Activated T-cell treated with anti-CD3 and anti-CD28 coated beads for 4 hours (primary cell): ENCODE results near the gene MTMR11.
"Not testable (repeated sequence)": the region's sequence is repeated elsewhere in the genome, so short reads cannot be mapped to it uniquely, and the experiment has no call there.

Experiments
- DNase-seq: peaks from one replicate; pipeline ENCODE4 v3.0.0-alpha.2; 2020

MTMR11 gene

DNA sequence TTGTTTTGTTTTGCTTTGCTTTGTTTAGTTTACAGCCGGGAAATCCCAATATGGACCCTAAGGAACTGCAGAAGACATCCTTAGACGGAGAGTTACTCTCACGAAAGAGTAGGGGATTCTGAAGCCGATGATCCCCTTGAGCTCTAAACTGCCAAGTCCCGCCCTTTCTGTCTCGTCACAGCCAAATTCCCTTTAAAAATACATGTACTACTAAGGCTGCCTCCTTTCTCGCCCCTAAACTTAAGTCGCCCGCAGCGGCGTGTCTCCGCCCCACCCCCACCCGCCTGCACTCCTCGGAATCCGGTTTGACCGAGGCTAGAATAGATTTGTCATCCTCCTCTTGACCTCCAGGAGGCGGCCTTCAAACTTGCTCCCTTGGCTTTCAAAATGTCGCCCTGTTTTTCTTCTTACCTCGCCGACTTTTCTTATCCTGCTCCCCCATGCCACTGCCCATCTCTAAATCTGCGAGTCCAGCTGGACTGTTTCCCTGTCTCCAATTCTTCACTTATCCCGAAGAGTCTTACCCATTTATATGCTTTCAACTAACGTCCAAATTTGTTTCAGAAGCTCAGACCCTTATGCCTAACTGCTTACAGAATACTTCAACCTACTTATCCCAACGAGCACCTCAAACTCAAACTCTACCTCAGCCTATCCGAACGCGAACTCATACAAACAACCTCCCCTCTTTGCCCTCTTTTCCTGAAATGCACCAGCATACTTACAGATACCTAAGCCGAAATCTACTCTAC is 48.3 kb downstream of the MTMR11 start:
- DNase-seq = peak; percentile 57

DNA sequence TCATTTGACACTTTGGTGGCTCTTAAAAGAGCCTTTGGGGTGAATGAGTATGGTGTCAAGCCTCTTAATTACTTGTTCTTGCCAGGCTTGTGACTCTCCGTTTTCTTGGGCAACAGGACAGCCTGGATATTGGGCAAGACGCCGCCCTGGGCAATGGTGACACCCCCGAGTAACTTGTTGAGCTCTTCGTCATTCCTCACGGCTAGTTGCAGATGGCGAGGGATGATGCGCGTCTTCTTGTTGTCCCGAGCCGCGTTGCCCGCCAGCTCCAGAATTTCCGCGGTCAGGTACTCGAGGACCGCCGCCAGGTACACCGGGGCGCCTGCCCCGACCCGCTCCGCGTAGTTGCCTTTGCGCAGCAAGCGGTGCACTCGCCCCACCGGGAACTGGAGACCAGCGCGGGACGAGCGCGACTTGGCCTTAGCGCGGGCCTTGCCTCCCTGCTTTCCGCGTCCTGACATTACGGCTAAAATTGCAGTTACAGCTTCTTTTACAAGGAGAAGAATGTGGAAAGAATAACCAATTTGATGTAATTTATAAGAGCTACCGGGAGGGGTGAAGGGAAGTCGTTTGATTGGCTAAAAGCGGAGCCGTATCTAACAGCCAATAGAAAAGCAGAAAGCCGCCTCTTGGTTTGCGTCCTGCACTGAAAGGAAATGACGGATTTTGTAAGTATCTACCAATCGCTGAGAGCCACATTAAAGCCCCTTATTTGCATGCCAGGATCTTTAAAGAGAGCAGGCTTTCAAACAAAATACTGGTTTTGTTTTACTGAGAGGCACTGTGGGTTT is 49.0 kb downstream of the MTMR11 start:
- peak; percentile 58 for DNase-seq

DNA sequence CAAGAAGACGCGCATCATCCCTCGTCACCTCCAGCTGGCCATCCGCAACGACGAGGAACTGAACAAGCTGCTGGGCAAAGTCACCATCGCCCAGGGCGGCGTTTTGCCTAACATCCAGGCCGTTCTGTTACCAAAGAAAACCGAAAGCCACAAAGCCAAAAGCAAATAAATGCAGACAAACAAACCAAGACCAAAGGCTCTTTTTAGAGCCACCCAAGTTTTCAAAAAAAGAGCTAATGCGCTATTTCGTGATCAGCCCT is 49.6 kb downstream of the MTMR11 start:
- DNase-seq = not testable (repeated sequence)

DNA sequence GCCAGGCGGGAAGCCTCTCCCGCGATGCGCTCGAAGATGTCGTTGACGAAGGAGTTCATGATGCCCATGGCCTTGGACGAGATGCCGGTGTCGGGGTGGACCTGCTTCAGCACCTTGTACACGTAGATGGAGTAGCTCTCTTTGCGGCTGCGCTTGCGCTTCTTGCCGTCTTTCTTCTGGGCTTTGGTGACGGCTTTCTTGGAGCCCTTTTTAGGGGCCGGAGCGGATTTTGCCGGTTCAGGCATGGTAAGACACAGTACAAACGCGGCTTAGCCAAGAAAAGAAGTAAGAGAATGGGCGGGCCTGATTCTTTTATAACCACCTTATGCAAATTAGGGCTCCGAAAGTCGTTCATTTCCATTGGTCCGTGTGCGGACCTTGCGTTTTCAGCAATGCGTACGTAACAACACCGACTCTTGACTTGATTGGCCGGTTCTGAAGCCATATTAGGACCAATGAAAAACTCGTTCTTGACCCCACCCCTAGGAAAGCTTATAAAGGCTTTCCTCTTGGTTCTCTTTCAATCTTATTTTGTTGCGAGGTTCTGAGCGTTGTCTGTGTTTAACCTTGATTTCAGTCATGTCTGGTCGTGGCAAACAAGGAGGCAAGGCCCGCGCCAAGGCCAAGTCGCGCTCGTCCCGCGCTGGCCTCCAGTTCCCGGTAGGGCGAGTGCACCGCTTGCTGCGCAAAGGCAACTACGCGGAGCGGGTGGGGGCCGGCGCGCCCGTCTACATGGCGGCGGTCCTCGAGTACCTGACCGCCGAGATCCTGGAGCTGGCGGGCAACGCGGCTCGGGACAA is 50.1 kb downstream of the MTMR11 start:
- peak; percentile 79 for DNase-seq

DNA sequence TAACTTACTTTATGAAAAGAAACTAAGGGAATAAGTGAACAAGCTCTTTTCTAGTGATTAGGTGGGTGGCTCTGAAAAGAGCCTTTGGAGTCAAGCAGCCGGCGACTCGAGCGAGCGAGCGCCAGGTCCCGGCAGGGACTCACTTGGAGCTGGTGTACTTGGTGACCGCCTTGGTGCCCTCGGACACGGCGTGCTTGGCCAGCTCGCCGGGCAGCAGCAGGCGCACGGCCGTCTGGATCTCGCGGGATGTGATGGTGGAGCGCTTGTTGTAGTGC is 50.6 kb downstream of the MTMR11 start:
- not testable (repeated sequence) for DNase-seq

DNA sequence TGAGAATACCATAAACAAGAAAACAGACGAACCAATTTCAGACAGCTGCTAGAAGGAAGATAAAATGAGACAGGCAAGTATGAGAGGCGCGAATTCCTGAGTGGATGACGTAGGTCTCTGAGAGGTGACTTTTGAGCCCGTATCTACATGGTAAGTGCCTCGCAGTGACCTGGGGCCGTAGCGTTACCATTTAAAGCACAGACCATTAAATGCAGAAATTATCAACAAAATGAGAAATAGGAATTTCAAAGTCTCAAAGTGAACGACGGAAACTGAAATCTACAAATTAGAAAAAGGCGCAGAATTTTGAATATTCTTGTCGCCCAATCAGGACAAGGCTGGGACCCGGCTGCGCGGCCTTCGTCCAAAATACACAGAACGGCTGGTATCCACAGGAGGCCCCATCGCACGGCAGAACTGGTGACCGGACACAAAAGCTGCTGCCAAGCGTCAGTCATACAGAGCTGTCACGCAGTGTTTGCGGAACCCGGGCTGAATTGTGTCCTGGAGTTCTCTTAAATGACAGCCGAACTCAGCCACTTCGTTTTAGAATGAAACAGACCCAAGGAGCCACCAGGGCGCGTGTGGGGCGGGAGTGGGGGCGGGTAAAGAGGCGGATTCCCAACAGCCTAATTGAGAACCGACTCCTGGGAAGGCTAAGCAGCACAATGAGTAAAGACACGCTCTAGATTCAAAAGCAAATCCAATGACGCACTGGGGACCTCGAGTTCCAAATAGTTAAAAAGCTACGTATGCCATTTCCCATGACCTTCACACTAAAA is 51.1 kb downstream of the MTMR11 start:
- peak; percentile 53 for DNase-seq

DNA sequence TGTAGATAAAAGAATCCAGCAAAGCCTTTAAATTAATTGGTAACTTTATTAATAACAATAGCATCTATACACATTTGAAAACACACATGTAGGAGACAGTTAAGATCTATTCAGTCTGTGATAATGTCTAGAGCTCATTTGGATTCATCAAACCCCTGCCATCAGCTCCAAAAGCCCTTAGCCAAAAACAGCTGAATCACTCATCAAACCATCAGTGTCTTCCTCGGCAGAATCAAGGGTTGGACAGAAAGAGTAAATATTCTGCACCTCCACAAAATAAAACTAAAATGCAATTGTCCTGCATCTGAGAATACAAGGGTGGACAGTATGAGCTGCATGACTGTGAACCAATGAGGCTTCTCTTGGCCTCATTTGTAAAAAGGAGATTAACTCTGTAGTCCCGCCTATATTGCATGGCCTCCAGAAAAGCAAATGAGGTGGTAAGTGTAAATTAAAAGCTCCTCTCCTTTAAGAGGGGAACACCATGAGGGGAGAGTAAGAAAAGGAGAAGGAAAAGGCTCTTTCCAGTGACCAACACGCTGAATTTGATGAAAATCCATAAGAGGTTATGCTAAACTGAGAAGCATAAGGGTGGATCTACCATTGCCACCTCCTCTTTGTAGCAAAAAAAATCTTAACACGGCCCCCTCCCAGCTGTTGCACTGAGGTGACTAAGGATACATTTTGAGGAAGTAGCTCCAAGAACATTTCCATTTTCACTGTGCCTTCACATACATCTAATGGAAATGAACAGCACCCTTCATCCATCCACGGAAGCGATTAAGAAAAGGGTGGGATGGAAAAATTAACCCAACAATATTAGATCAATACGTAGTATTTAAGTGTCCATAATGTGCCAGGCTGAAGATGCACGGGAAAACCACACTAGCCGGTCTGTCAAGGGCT is 52.0 kb downstream of the MTMR11 start:
- no peak for DNase-seq

DNA sequence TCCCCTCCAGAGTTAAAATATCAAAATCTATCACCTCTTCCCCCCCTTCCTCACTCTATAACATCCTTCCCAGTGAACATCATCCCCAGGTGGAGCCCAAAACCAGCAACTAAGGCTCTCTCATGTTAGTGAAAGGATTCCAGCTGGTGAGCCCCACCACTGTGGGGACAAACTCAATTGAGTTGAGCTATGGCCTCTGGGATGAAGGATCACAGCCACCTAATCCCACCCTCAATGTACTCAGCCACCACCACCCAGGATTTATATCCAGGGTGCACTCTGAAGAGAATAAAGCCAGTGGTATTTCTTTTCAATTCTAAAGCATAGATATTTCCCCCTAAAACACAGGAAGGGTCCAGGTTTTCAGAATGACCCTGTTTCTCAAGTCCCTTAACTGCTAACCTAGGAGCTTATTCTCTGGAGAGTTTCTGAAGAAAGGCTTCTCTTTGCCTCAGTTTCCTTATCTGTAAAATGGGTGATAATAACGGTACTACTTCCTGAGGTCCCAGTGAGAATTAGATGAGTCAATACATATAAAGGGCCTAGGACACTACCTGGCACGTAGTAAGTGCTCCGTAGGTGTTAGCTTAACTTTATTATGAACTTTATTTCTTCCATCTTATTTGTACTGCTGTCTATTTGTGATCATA is 53.0 kb downstream of the MTMR11 start:
- DNase-seq = no peak

DNA sequence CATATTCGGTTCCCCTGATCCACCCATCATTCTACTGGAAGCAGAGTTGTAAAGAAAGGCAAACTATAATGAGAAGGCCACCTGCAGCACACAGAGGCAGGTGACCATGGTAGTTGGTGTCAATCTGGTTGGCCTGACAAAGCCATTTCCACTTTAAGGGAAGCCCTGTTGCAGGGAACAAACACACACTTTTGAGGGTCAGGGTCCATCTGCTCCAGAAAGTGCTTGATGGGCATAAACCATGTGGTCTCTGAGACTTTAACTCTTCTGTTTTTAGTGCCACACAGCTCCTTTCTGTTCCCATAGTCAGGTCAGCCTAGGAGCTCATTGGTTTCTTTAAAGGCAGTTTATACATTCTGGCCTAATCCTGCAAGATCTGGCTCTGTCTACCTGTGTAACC is 54.8 kb downstream of the MTMR11 start:
- no peak for DNase-seq

DNA sequence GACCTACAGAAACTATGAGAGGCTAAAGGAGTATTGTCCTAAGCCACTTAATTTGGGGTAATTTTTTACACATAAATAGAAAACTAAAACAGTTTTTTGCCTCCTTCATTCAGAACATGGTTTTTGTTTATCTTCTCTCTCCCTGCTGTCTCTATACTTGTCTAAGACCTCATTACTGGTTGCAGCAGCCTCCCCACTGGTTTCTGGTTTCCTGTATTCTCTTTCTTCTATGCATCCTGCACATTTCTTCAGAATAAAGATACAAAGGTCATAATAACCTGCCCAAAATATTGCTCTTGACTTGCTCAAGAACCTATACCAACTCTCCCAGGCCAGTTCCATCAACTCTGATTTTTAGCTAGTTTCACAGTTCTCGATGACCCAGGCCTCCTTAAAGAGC is 57.1 kb downstream of the MTMR11 start:
- DNase-seq = no peak
